MM.1S (cell line): ENCODE data around the gene IFNG-AS1.

Experiments
- DNase-seq: peaks from one replicate; pipeline ENCODE4 v3.0.0-alpha.2; 2015
- H2AFZ ChIP-seq: fragments of 300-600 bp; sonication (generic); 2 replicates; pipeline ENCODE4 v1.6.0; 2016; ENCODE audit warnings: antibody characterized with exemption, low read length
- H3F3A ChIP-seq: fragments of 300-600 bp; sonication (generic); 2 replicates; pipeline ENCODE4 v1.6.1; 2016; ENCODE audit warnings: mild to moderate bottlenecking, antibody characterized with exemption, low read length, moderate library complexity, mixed read lengths; ENCODE audit not compliant: insufficient read depth
- H3K27ac ChIP-seq: fragments of 300-600 bp; sonication (generic); 2 replicates; pipeline ENCODE4 v1.5.1; 2016; ENCODE audit warnings: mild to moderate bottlenecking, low read length
- H3K27me3 ChIP-seq: fragments of 300-600 bp; sonication (generic); replicated peaks from 2 replicates; pipeline ENCODE4 v1.6.0; 2016; ENCODE audit warnings: low read length; ENCODE audit not compliant: insufficient read depth
- H3K36me3 ChIP-seq: fragments of 300-600 bp; sonication (generic); replicated peaks from 2 replicates; pipeline ENCODE4 v1.6.1; 2016; ENCODE audit warnings: mild to moderate bottlenecking, low read length, mixed read lengths; ENCODE audit not compliant: insufficient read depth
- H3K4me1 ChIP-seq: fragments of 300-600 bp; sonication (generic); 2 replicates; pipeline ENCODE4 v1.6.1; 2016; ENCODE audit warnings: low read length, mixed read lengths
- H3K4me2 ChIP-seq: fragments of 300-600 bp; sonication (generic); 2 replicates; pipeline ENCODE4 v1.6.0; 2016; ENCODE audit warnings: low read depth, low read length
- H3K4me3 ChIP-seq: fragments of 300-600 bp; sonication (generic); 2 replicates; pipeline ENCODE4 v1.5.1; 2016; ENCODE audit warnings: low read length, mixed read lengths
- H3K79me2 ChIP-seq: fragments of 300-600 bp; sonication (generic); 2 replicates; pipeline ENCODE4 v1.6.1; 2016; ENCODE audit warnings: mixed run types, low read length, mixed read lengths
- H3K9ac ChIP-seq: fragments of 300-600 bp; sonication (generic); 2 replicates; pipeline ENCODE4 v1.6.1; 2016; ENCODE audit warnings: low read length, mixed read lengths
- H3K9me2 ChIP-seq: fragments of 300-600 bp; sonication (generic); replicated peaks from 2 replicates; pipeline ENCODE4 v1.6.1; 2016; ENCODE audit warnings: mild to moderate bottlenecking, low read length, mixed read lengths; ENCODE audit not compliant: insufficient read depth
- H3K9me3 ChIP-seq: fragments of 300-600 bp; sonication (generic); replicated peaks from 2 replicates; pipeline ENCODE4 v1.6.1; 2016; ENCODE audit warnings: mild to moderate bottlenecking, low read length, mixed read lengths; ENCODE audit not compliant: insufficient read depth
- H4K20me1 ChIP-seq: fragments of 300-600 bp; sonication (generic); 2 replicates; pipeline ENCODE4 v1.6.1; 2016; ENCODE audit warnings: mild to moderate bottlenecking, low read length, moderate library complexity, mixed read lengths; ENCODE audit not compliant: insufficient read depth
- CTCF ChIP-seq: fragments of 300-600 bp; sonication (generic); IDR thresholded peaks from 2 replicates; pipeline ENCODE4 v1.5.1; 2016; ENCODE audit warnings: antibody characterized with exemption, low read length, mixed read lengths
- EZH2 ChIP-seq: fragments of 300-600 bp; sonication (generic); optimal IDR thresholded peaks from 2 replicates; pipeline ENCODE3; 2017; ENCODE audit warnings: low read depth, mild to moderate bottlenecking, antibody characterized with exemption, low read length, mixed read lengths
- EZH2phosphoT487 ChIP-seq: fragments of 300-600 bp; sonication (generic); IDR thresholded peaks from 2 replicates; pipeline ENCODE4 v1.6.1; 2018; ENCODE audit warnings: antibody characterized with exemption, low read length

The IFNG-AS1 gene

GRCh38 chr12:67952787-67953186, 36.5 kb upstream of the IFNG-AS1 start:
- Histone ChIP-seq H3K4me1 (no peaks in the 10 kb centered on the region), H2AFZ (no peak overlapping the region), H3K9me2 (no peaks in the 10 kb centered on the region), H3K9ac (no peak overlapping the region), H4K20me1 (no peaks in the 10 kb centered on the region), H3K79me2 (no peaks in the 10 kb centered on the region), H3F3A (no peaks in the 10 kb centered on the region), H3K27me3 (no peaks in the 10 kb centered on the region), H3K27ac (no peak overlapping the region), H3K4me2 (no peak overlapping the region), H3K9me3 (no peaks in the 10 kb centered on the region), H3K4me3 (no peak overlapping the region), H3K36me3 (no peaks in the 10 kb centered on the region)
- DNase-seq, result no peak
- TF ChIP-seq EZH2, result no peak

GRCh38 chr12:67957383-67957782, 31.9 kb upstream of the IFNG-AS1 start:
- H3K9ac ChIP-seq, result no peak overlapping the region
- H3K4me3 ChIP-seq, result no peak overlapping the region
- H3F3A ChIP-seq, result no peaks in the 10 kb centered on the region
- no peaks in the 10 kb centered on the region for H3K9me2 ChIP-seq
- H3K4me1 ChIP-seq, result no peaks in the 10 kb centered on the region
- H3K27ac ChIP-seq, result no peak overlapping the region
- no peaks in the 10 kb centered on the region for H4K20me1 ChIP-seq
- no peaks in the 10 kb centered on the region for H3K27me3 ChIP-seq
- H3K9me3 ChIP-seq, result no peaks in the 10 kb centered on the region
- no peaks in the 10 kb centered on the region for H3K36me3 ChIP-seq
- no peak overlapping the region for H3K4me2 ChIP-seq
- no peaks in the 10 kb centered on the region for H3K79me2 ChIP-seq
- no peak overlapping the region for H2AFZ ChIP-seq
- no peak for DNase-seq
- TF ChIP-seq CTCF (no peak), EZH2phosphoT487 (no peak), EZH2 (no peak)

- TF ChIP-seq EZH2, result no peak
- no peak for TF ChIP-seq CTCF
- no peak for TF ChIP-seq EZH2phosphoT487
- Histone ChIP-seq H3K9ac (no peak overlapping the region), H2AFZ (no peak overlapping the region), H3K27ac (no peak overlapping the region), H3F3A (no peaks in the 10 kb centered on the region), H3K9me3 (no peaks in the 10 kb centered on the region), H3K4me3 (no peak overlapping the region), H3K4me2 (no peak overlapping the region), H4K20me1 (no peaks in the 10 kb centered on the region), H3K4me1 (no peaks in the 10 kb centered on the region), H3K36me3 (no peaks in the 10 kb centered on the region), H3K79me2 (no peaks in the 10 kb centered on the region), H3K9me2 (no peaks in the 10 kb centered on the region), H3K27me3 (no peaks in the 10 kb centered on the region)
- DNase-seq, result no peak
Measured at GRCh38 chr12:67958187-67958586, 31.1 kb upstream of the IFNG-AS1 start.

- Histone ChIP-seq H3K9me2 (no peaks in the 10 kb centered on the region), H3K4me1 (no peaks in the 10 kb centered on the region), H2AFZ (no peak overlapping the region), H3K79me2 (no peaks in the 10 kb centered on the region), H3K36me3 (no peaks in the 10 kb centered on the region), H3K4me3 (no peak overlapping the region), H3K4me2 (no peak overlapping the region), H3K27me3 (no peaks in the 10 kb centered on the region), H3F3A (no peaks in the 10 kb centered on the region), H4K20me1 (no peaks in the 10 kb centered on the region), H3K9me3 (no peaks in the 10 kb centered on the region), H3K27ac (no peak overlapping the region), H3K9ac (no peak overlapping the region)
- DNase-seq, result no peak
- TF ChIP-seq EZH2 (no peak), EZH2phosphoT487 (no peak), CTCF (no peak)
Measured at GRCh38 chr12:67964456-67964855, 24.8 kb upstream of the IFNG-AS1 start.
